RWPE1 (cell line): ENCODE data around the gene SHOC2.

Experiments used
- CTCF ChIA-PET: fragments of 350-600 bp; sonication (Branson Sonifier 250); formaldehyde crosslinking; extraction: SDS; loops from one replicate; lab custom pipeline; 2021; lab: Yijun Ruan, JAX
- POLR2A ChIA-PET: fragments of 400-600 bp; formaldehyde crosslinking; extraction: SDS; loops from one replicate; lab custom pipeline; 2020; ENCODE audit warnings: antibody characterized with exemption; ENCODE audit not compliant: low non-redundant PET; lab: Yijun Ruan, JAX
- DNase-seq: peaks from one replicate; pipeline ENCODE4 v3.0.0; 2012; ENCODE audit warnings: low spot score
- H3K27ac ChIP-seq: fragments of 450-650 bp; 2 replicates; pipeline ENCODE4 v1.5.1; 2017
- TF ChIP-seq, protein P1 (sequence below): fragments of 450-650 bp; conservative IDR thresholded peaks from 2 replicates; pipeline ENCODE4 v1.5.1; 2017; ENCODE audit warnings: low read depth, mild to moderate bottlenecking

Gene SHOC2

DNA sequence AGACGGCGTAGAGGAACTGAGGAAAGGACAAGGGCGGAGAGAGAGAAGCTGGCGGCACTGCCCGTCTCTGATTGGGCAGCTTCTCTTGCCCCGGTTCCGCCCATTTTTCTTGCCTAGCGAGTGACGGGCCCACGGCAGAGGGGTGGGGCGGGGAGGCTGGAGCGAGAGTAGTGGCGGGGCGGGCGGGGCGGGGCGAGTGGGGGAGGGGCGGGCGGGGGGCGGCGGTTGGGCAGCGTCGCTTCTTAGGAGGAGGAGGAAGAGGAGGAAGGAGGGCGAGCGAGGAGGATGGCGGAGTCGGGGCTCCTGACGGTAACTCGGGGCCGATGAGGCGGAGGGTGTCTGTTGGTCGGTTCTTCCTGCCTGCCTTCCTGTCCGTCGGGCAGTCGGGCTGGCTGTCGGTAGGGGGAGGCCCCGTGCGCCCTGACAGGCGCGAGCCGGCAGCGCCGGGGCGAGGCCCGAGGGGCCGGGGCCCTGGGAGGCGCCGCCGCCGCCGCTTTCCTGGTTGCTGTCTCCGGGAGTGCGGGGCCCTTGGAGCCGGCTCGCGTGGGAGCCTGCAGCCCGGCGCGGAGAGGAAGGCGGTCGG, at the start of gene SHOC2:
Gene SHOC2, plus strand, starts transcription at position 256 of the 583 bp plus-strand sequence. CDS start 44,755 bp downstream, outside the sequence.
- POLR2A ChIA-PET: interaction anchor here (1.1 to 1.2 kb wide), 2 partner anchors 10 to 17 kb away, joined by 3 to 6 read pairs; no protein-coding TSS in a partner anchor
- peak within 1 kb of the TSS; percentile 97 for H3K27ac ChIP-seq
- peak; percentile 79 for DNase-seq

DNA sequence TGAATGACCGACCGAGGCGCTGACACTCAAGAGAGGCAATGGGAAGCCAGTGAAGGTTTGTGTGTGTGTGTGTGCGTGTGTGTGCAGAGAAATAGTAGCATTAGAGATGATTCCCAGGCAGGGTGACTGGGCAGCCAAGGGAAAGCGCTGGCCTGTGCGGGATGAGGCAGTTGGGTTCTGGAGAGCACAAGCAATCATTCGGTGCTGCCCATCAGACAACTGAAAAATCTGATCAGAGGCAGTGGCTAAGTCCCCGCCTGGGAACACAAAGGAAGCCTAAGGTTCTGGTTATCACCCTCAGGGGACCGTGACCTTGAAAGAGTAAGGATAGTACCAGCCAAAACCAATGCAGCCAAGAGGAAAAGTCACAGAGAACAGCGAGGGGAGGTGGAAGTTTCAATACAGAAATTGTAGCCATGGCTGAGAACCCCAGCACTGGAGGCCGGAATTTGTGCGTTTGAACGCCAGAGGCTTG, 48.5 kb upstream of the SHOC2 start:
- ChIA-PET POLR2A (no interaction called here), CTCF (interaction anchor here (0.7 to 0.8 kb wide), 2 partner anchors 1267 to 1592 kb away, joined by 3 read pairs; no protein-coding TSS in a partner anchor)
- TF ChIP-seq, protein P1, sequence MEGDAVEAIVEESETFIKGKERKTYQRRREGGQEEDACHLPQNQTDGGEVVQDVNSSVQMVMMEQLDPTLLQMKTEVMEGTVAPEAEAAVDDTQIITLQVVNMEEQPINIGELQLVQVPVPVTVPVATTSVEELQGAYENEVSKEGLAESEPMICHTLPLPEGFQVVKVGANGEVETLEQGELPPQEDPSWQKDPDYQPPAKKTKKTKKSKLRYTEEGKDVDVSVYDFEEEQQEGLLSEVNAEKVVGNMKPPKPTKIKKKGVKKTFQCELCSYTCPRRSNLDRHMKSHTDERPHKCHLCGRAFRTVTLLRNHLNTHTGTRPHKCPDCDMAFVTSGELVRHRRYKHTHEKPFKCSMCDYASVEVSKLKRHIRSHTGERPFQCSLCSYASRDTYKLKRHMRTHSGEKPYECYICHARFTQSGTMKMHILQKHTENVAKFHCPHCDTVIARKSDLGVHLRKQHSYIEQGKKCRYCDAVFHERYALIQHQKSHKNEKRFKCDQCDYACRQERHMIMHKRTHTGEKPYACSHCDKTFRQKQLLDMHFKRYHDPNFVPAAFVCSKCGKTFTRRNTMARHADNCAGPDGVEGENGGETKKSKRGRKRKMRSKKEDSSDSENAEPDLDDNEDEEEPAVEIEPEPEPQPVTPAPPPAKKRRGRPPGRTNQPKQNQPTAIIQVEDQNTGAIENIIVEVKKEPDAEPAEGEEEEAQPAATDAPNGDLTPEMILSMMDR: no peak
- peak overlapping the region; percentile 97 for H3K27ac ChIP-seq
- no peak for DNase-seq

More for the DNA sequence above, at the start of gene SHOC2:
- TF ChIP-seq, protein P1: no peak
- CTCF ChIA-PET: interaction anchor here (1.0 kb wide), 1 partner anchor 173 kb away, joined by 7 read pairs; no protein-coding TSS in a partner anchor

DNA sequence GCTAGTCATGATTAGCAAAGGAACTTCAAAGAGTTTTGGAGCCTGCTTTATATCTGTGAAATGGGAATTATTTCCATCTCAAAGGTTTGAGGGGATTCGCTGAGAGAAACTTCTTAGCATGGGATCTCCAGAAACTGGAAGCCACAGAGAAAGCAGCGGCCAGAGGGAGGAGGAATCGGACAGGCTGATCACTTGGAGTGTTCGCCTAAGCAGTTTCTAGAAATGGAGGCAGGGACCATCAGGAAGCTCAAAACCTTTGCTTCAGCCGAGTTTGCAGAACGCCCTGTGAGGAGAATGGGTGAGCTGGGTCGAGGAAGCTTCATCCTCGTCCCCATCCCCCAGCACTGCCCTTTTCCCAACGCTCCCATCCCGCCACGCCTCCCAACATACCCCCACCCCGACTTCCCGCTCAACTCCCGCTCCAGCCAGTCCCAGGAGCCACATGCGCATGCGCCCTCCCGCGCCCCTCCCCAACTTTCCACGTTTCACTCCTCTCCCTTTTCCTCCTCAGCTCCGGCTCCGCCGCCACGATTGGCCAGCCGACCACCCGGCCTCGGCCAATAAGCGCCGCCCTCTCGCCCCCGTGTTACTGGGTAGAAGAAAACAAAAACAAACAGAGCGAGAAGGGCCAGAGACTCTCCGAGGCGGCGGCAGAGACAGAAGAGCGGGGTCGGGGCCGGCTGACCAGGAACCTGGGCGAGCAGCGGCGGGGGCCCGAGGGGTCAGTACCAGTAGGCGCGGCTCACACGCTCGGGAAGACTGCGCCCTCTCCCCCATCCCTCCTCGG, 47.9 kb upstream of the SHOC2 start, which contains the start of gene PDCD4:
Gene PDCD4, plus strand, starts transcription at position 631 of the 787 bp plus-strand sequence. CDS start 4,100 bp downstream, outside the sequence.
- TF ChIP-seq, protein P1: no peak
- peak within 1 kb of the TSS; percentile 97 for H3K27ac ChIP-seq
- CTCF ChIA-PET: interaction anchor here (0.7 to 0.8 kb wide), 2 partner anchors 191 to 1266 kb away, joined by 3 read pairs; no protein-coding TSS in a partner anchor
- POLR2A ChIA-PET: interaction anchor here (0.6 to 0.9 kb wide), 4 partner anchors 9 to 1044 kb away, joined by 3 to 5 read pairs (median 4); no protein-coding TSS in a partner anchor
- peak; percentile 97 for DNase-seq

DNA sequence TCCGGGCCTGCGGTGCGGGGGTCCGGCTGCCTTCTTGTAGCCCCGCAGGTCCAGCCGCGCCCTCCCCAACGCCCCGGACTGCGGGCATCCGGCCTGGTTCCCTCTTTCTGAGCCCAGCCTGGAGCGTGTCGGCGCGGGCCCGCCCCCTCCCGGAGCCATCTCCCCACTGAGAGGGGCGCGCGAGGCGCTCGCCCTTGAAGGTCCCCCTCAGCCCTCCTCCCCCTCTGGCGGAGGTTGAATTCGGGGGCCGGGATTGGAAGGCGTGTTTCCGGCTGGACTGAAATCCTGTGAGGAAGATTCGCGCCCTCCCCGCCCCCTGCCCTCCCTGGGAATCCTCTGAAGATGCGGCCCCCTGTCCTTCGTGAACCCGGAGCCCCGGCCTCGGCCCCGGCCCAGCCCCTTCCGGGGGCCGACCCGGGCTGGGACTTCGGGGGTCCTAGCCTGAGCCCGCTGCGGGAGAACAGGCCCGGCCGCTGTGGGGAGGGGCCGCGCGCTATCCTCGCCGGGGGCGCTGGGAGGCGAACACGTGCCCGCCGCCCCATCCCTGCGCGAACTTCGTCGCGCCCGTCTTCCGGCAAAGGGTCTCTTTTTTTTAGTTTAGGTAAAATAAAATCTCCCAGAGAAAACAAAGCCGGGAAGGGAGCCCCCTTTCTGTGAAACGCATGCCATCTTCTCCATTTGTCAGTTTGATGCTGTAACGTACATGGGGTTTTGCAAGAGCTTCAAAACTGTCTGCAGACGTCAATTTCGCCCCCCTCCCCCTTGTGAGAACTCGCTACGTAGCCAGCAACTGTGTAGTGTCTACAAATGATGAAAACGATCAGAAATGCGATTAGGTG, 47.0 kb upstream of the SHOC2 start:
- peak overlapping the region; percentile 97 for H3K27ac ChIP-seq
- CTCF ChIA-PET: interaction anchor here (0.7 kb wide), 3 partner anchors 68 to 549 kb away, joined by 3 to 5 read pairs (median 4); no protein-coding TSS in a partner anchor
- DNase-seq: peak; percentile 57
- TF ChIP-seq, protein P1: no peak
- POLR2A ChIA-PET: interaction anchor here (0.6 to 0.9 kb wide), 2 partner anchors 20 to 1044 kb away, joined by 3 to 4 read pairs; no protein-coding TSS in a partner anchor

DNA sequence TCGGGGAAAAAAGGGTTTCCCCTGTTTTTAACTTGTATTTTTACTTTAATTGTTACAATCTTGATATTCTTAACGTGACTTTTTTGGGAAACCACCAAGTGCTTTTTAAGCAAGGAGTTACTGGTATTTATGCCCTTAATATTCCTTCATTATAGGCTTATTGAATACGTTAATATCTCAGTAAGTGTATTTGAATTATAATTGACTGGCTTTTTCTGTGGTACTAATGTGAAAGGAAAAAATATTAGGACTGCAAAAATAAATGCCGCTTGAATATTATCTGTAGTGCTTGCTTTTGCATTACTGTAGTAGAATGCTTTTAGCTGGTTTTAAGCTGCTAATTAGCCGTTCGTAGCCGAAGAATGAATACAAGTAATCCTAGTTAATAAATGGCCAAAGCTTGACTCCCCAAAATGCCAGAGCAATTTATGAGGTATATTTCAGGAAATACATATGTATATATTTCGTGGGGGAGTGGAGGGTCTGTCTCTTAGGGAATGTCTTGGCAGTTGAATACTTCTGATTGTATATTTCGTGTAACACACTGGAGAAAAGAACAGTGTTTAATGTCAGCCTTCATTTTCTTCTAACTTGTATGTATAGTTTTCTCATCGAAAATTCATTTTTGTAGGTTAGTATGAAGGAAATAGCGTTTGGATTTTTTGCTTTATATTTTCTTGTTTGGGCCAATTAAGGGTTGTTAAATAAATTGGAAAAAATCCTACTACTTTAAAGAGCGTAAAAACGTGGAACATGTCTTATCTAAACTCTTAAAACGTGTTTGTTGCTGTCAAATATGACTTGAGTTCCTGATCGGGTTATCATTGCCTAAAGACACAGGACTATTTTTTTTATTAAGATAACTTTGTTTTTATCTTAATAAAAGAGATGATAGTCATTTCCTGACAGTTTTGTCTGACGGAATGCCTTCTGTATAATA, 46.1 kb upstream of the SHOC2 start:
- ChIA-PET POLR2A (no interaction called here), CTCF (interaction anchor here (0.7 kb wide), 4 partner anchors 69 to 1069 kb away, joined by 3 to 5 read pairs (median 4); no protein-coding TSS in a partner anchor)
- H3K27ac ChIP-seq: peak overlapping the region; percentile 97
- no peak for DNase-seq
- TF ChIP-seq, protein P1: no peak
